GM19035 (cell line): ENCODE data around the gene ATP6V1G1.
A peak's percentile ranks its signal among the peaks of the same experiment; 100 is the strongest.
"Not testable (repeated sequence)": the region's sequence is repeated elsewhere in the genome, so short reads cannot be mapped to it uniquely, and the experiment has no call there.

Experiments
- ATAC-seq: cut with Tn5 transposase; IDR thresholded peaks from one replicate; pipeline ENCODE4 v1.9.1; 2021; ENCODE audit not compliant: unreplicated experiment

Gene ATP6V1G1

GRCh38 chr9:114587345-114588202 is at the start of gene ATP6V1G1:
Gene ATP6V1G1 (plus strand): TSS chr9:114587769. CDS start chr9:114587839, 70 bp downstream.
- peak; percentile 95 for ATAC-seq

- peak; percentile 53 for ATAC-seq
These were observed 49.3 kb upstream of the ATP6V1G1 start for GRCh38 chr9:114538241-114538640.

DNA sequence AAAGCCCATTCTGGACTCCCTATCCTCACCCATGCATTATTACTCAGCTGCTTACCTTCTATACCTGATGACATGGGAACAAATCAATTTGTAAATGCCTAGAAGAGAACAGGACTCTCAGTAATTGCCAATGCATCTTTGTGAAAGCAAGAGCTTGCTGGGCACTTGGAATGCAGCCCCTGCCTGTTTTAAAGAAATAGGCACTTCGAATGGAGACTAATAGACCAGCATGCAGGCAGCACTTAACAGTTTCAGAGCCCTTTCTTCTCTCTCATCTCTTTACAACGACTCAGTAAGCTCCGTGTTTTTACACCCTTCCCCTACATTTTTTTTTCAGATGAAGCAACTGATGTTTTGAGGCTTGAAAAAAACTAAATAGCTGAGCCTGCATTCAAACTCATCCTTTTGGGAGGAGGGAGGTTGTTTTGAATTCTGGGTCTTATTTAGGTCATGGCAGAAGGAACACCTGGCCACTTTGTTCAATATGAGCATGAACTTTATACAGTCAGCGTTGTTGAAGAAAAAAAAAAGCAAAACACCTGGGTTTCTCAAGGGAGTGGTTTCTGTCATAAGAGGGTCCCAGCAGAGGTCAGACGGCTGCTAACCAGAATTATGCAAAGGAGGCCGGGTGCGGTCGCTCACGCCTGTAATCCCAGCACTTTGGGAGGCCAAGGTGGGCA is 47.7 kb upstream of the ATP6V1G1 start:
- no peak for ATAC-seq

- ATAC-seq = no peak
These were observed 42.5 kb upstream of the ATP6V1G1 start for GRCh38 chr9:114545055-114545454.

DNA sequence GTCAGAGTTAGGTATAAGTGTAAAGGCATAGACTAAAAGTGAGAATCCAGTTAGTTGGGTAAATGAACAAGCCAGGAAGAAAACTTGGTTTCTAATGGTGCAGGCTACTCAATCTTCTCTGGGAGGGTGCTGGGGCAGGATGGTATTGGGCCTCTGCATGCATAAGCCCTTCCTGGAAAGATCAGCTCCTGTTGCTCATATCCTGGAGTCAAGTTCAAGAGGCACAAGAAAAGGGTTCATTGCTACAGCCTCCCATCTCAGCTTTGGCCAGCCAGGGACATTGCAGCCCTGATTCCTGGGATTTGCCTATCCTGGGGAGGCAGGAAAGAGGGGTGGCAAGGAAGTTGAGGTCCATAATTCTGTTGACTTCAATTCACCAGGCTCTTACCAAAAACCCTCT is 40.7 kb upstream of the ATP6V1G1 start:
- no peak for ATAC-seq

- no peak for ATAC-seq
These were observed 37.8 kb upstream of the ATP6V1G1 start for GRCh38 chr9:114549697-114550330.

DNA sequence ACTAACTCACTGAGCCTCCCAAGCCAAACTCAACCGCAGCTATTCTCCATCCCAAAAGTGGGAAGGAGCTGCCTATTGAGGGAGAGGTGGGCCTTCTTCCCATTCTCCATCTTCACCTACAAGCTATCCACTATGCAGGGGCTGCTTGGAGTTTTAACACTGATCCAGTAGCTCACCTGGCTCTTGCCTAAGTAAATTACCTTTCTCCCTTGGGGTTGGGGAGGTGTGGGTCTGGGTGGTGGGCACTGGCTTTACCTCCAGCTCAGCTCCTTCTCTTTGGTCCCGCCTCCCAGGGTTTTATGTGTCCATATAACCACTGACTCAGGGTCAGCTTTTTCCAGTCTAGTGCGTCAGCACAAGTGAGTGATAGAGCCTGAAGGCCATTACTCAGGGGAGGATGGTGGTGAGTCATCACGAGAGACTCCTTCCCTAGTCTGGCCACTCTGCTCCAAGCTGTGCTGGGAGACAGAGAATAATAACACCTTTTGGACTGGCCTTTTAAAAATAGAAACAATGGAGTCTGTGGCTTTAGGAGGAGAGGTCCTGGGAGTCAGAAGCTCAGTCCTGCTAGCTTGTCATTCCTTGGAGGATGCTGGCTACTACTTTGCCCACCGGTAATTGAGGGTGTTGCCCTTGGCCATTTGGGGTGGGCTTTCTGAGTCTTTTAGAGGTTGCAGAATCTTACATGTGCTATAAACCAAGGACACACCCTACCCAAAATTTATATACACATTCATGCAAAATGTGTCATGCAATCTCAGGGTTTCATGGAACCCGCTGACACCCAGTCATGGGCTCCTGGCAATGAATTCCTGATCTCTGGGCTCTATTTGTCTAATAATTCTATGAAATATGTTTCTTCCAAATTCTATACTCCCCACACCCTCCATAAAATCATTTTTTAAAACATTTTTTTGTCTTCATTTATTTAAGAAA is 35.6 kb upstream of the ATP6V1G1 start:
- ATAC-seq = no peak

DNA sequence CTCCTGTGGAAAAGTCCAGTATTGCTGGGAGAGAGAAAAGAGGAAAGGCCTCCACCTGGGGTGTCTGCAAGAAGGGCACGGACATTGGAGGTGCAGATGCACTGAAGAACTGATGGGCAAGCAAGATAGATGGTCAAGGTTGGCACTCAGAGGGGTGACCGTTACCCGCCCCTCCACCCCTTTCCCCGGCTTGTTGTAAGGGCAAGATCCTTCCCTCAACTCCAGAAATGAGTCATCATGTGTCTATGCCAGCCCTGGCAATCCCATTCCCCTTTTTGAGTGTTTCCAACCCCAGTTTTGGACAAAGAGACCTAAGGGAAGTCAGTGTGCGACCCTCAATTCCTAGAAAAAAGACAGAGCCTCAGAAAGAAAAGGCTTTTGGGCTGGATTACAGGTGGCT is 34.9 kb upstream of the ATP6V1G1 start:
- ATAC-seq = no peak

DNA sequence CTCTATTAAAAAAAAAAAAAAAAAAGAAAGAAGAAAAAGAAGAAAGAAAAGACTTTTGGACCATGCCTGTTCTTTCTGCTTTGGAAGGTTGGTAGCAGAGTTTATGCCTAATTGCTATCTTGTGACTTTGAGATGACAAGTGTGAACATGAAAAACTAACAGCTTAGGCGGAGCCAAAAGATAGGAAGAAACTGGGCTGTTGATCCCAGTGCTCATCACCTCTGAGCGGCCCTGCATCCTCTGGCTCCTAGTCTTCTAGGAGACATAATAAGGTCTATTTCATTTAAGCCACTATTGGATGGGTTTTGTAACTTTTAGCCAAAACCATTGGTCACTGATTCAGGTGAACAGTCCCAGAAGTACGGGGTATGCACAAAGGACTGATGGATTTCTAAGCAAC is 34.4 kb upstream of the ATP6V1G1 start:
- no peak for ATAC-seq

- no peak for ATAC-seq
These were observed 31.9 kb upstream of the ATP6V1G1 start for GRCh38 chr9:114555696-114556095.

GRCh38 chr9:114558027-114558675 is 29.4 kb upstream of the ATP6V1G1 start:
- ATAC-seq = no peak

DNA sequence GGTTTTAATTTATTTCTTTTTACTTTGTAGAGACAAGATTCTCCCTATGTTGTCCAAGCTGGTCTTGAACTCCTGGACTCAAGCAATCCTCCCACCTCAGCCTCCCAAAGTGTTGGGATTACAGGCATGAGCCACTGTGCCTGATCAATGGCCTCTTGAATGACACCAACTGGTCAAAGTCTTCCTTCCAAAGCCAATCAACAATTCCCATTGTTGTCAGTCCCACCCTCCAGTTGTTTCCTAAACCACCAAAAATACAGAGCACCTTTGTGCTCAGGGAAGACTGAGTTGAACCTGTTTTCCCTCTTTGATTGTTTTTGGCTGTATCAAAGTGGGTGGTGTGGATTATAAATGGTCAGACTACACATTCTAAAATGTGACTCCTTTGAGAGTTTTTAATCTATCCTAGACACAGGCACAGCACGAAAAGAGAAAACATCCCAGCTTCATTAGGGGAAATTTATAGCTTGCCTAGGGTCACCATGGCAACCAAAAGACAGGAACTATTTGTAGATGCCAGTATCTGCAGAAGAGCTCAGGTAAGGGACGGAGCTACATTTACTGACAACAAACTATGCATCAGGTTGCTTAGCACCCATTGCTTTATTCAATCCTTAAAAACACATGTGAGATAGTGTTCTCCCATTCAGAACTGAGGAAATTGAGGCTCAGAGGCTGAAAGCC is 27.6 kb upstream of the ATP6V1G1 start:
- ATAC-seq = no peak

DNA sequence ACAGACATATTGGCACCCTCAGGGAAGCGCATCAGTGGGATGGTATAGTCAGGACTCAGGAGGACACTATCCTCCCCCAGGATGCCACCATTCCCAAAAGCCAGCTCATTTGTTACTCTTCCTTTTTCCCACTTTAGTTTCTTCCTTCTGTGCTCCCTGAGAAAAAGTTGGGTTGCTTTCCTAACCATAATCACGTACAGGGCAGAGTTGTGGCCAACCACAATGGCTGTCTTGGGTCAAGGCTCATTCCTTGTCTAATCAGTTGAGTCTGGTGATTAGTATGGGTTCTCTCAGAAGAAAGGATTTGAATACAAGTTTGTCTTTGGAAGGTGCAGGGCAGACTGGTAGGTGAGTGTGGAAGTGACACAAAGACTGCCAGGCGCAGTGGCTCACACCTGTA is 26.6 kb upstream of the ATP6V1G1 start:
- ATAC-seq = no peak

- no peak for ATAC-seq
These were observed 25.8 kb upstream of the ATP6V1G1 start for GRCh38 chr9:114561771-114562170.

GRCh38 chr9:114565204-114565603 is 22.4 kb upstream of the ATP6V1G1 start:
- no peak for ATAC-seq

DNA sequence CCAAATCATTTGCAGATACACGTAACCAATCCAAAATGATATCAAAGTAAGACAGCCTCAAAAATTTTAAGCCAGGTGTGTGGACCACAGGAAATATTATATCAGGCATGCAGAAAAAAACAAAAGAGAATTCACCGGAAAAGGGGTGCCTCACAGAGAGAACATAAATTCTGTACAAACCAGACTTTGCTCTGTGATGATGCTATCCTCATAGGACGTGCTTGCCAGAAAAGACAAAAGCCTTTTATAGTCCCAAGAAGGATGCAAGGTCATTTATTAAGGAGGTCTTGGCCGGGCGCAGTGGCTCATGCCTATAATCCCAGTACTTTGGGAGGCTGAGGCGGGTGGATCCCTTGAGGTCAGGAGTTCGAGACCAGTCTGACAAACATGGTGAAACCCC is 16.8 kb upstream of the ATP6V1G1 start:
- ATAC-seq = no peak

DNA sequence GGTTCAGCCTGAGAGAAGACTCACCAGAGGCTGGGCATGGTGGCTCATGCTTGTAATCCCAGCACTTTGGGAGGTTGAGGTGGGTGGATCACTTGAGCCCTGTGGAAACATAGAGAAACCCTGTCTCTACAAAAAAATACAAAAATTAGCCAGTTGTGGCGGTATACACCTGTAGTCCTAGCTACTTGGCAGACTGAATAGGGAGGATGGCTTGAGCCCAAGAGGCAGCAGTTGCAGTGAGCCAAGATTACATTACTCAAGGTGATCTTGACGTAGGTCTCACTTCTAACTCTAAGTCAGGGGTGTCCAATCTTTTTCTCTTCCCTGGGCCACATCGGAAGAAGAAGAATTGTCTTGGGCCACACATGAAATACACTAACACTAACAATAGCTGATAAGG is 16.2 kb upstream of the ATP6V1G1 start:
- ATAC-seq = no peak

- ATAC-seq = no peak
These were observed 15.4 kb upstream of the ATP6V1G1 start for GRCh38 chr9:114572199-114572598.

GRCh38 chr9:114574438-114574837 is 13.1 kb upstream of the ATP6V1G1 start:
- no peak for ATAC-seq

DNA sequence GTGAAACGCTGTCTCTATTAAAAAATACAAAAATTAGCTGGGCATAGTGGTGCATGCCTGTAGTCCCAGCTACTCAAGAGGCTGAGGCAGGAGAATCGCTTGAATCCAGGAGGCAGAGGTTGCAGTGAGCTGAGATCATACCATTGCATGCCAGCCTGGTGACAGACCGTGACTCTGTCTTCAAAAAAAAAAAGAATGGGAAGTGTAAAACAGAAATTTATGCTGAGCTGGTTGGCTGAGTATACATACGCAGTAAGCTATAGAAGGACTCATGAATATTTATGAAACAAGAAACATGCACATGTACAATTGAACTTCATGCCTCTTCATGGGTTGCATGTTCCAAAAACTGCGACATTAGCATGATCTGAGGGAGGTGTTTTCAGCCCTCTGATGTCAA is 10.8 kb upstream of the ATP6V1G1 start:
- ATAC-seq = not testable (repeated sequence)
